HUES64 (cell line): ENCODE results near the gene CTU2.
A peak's percentile ranks its signal among the peaks of the same experiment; 100 is the strongest.

Experiments
- H3K27ac ChIP-seq: 2 replicates; pipeline ENCODE4 v1.7.0; 2013; ENCODE audit warnings: low read depth, low read length, inconsistent platforms
- H3K27me3 ChIP-seq: 2 replicates; pipeline ENCODE4 v1.6.1; 2013; ENCODE audit warnings: mild to moderate bottlenecking, low read length; ENCODE audit not compliant: insufficient read depth
- H3K36me3 ChIP-seq: 2 replicates; pipeline ENCODE4 v1.6.1; 2013; ENCODE audit warnings: mild to moderate bottlenecking, low read length; ENCODE audit not compliant: insufficient read depth
- H3K4me1 ChIP-seq: 2 replicates; pipeline ENCODE4 v1.6.1; 2013; ENCODE audit warnings: mild to moderate bottlenecking, low read length, moderate library complexity; ENCODE audit not compliant: insufficient read depth
- H3K4me3 ChIP-seq: 2 replicates; pipeline ENCODE4 v1.5.1; 2013; ENCODE audit warnings: mild to moderate bottlenecking, low read length, moderate library complexity
- H3K9ac ChIP-seq: 2 replicates; pipeline ENCODE4 v1.6.1; 2013; ENCODE audit warnings: mild to moderate bottlenecking, low read depth, low read length
- H3K9me3 ChIP-seq: 2 replicates; pipeline ENCODE4 v1.6.1; 2013; ENCODE audit warnings: low read depth, low read length; ENCODE audit not compliant: insufficient read depth
- WGBS: fragments of 150-250, 120-280 bp; methylation state at CpG from one replicate; pipeline ENCODE4 v1.1.7; 2013; ENCODE audit warnings: missing lambda C conversion rate; 5-methylcytosine and 5-hydroxymethylcytosine counted together

CTU2 gene

DNA sequence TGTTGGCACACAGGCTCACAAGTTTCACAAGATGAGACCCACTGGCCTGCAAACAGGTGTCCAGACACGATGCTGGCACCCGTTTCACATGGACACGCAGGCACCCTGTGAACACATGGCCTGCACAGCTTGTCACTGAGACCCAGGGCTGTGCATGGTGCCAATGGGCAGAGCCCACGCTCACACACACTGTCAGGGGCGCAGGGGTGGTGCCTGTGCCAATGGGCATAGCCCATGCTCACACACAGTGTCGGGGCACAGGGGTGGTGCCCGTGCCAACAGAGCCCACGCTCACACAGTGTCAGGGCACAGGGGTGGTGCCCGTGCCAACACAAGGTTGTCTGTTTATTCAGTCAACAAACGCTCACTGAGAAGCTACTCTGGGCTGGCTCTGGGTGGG, 29.3 kb downstream of the CTU2 start:
- H3K27ac ChIP-seq: no peak overlapping the region
- H3K4me3 ChIP-seq: no peak overlapping the region
- peaks cover 9% of the 10 kb centered on the region; the same call in 1 of the 2 replicates for H3K36me3 ChIP-seq
- no peaks in the 10 kb centered on the region for H3K4me1 ChIP-seq
- WGBS: 93% methylated on average over 10 of the region's 10 CpGs
- no peak overlapping the region for H3K9ac ChIP-seq
- no peaks in the 10 kb centered on the region for H3K27me3 ChIP-seq
- no peaks in the 10 kb centered on the region for H3K9me3 ChIP-seq

- H3K9ac ChIP-seq: no peak overlapping the region
- H3K36me3 ChIP-seq: peaks cover 14% of the 10 kb centered on the region; the same call in 1 of the 2 replicates
- 95% methylated on average over 21 of the region's 21 CpGs for WGBS
Observed at GRCh38 chr16:88736088-88736487, 29.8 kb downstream of the CTU2 start.

DNA sequence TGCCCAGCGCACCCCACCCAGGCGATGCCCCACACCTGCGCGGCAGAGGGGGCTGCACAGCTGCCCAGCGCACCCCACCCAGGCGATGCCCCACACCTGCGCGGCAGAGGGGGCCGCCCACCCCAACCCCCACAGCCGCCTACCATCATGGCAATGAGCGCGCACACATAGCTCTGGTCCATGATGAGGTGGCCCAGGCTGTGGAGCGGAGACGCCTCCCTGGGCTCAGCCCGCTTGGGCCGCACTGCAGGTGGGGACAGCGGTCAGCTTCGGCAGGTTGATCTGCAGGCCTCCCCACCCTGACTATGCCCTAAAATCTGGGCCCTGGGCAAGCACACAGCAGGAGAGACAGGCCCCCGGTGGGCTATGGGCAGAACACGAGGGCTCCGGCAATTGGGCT, 30.2 kb downstream of the CTU2 start:
- Histone ChIP-seq H3K9me3 (no peaks in the 10 kb centered on the region), H3K36me3 (peaks cover 17% of the 10 kb centered on the region; the same call in 1 of the 2 replicates), H3K4me3 (no peak overlapping the region), H3K27me3 (no peaks in the 10 kb centered on the region), H3K27ac (no peak overlapping the region), H3K9ac (no peak overlapping the region), H3K4me1 (no peaks in the 10 kb centered on the region)
- 96% methylated on average over 21 of the region's 21 CpGs for WGBS

More at GRCh38 chr16:88736088-88736487, 29.8 kb downstream of the CTU2 start:
- no peaks in the 10 kb centered on the region for H3K27me3 ChIP-seq
- no peak overlapping the region for H3K27ac ChIP-seq
- no peaks in the 10 kb centered on the region for H3K9me3 ChIP-seq
- H3K4me1 ChIP-seq: no peaks in the 10 kb centered on the region
- H3K4me3 ChIP-seq: no peak overlapping the region

DNA sequence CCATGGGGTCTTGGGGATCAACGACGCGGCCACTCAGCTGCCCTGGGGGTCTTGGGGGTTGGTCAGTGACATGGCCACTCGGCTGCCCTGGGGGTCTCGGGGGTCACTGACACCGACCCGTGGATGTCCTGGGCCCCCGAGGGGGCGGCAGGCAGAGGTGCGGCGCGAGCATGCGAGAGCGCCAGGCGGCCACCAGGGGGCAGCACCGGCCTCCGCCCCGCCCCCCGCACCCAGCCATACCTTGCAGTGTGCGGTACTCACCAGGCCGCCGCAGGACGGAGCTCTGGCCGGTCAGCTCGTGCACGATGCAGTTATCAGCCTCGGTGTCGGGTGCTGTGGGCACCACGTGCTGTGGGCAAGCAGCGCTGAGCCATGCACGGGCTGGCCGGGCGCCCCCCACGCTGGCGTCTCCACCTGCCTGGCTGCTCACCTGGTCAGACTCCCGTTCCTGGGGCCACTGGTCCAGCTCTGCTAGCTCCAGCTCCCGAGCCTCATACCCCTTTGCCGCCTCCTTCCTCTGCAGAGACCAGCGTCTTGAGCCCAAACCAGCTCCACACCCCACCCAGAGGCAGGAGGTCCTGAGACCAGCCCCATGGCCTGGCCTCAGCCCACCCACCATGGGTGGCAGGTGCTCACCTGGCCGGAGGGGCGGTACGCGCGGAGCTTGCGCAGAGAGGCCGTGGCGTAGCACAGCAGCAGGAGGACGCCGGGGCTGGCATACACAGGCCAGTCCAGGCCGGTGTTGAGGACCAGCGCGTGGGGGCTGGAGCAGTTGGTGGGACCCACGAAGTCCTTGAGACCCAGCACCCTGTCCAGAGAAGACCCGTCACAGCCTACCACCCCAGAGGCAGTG, 31.2 kb downstream of the CTU2 start:
- Histone ChIP-seq H3K9me3 (no peaks in the 10 kb centered on the region), H3K4me3 (0 out of 2 replicates have a peak overlapping the region, but pooled peaks have one; percentile 6), H3K27ac (no peak overlapping the region), H3K27me3 (no peaks in the 10 kb centered on the region), H3K4me1 (no peaks in the 10 kb centered on the region), H3K36me3 (peaks cover 17% of the 10 kb centered on the region; the same call in 1 of the 2 replicates), H3K9ac (peak overlapping the region; percentile 19; the same call in 1 of the 2 replicates)
- WGBS: 43% methylated on average over 54 of the region's 54 CpGs

DNA sequence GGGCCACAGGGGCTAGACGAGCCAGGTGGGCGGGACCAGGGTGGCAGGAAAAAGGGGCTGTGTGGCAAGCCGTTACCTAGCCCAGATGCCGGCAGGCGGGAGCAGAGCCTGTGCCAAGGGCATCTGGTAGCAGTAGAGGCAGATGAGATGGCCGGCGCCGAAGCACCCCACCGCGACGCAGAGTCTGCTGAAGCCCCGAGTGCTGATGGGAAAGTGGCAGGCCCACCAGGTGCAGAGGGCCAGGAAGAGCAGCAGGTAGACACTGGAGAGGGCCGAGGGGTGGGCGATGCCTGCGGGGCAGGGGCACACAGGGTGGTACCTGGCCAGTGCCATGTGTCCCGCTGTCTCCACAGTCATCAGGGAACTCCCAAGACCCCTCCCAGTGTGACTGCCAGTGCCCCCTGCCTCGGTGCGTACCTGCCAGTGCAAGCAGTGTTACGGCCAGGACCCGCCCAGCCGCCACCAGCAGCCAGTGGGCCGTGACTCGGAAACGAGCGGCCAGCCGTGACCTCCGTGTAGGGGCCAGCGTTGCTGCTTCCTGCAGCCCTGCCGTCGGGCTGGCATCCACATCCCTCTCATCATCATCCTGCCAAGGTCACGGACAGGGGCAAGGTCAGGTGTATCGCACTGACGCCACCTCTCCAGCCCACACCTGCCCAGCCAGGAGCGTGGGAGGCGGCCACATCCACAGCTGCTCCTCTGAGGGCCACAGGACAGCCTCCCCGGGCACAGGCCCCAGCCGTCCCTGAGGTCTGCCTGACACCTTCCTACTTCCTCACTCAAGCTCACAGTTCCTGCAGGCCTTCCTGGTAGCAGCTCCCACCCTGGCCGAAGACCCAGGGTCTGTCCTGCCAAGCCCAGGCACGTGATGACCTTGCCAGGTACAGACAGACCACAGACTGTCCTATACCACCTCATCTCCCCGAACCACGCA, 32.1 kb downstream of the CTU2 start:
- Histone ChIP-seq H3K9me3 (no peaks in the 10 kb centered on the region), H3K36me3 (peaks cover 17% of the 10 kb centered on the region; the same call in 1 of the 2 replicates), H3K27ac (no peak overlapping the region), H3K9ac (no peak overlapping the region; the same call in 1 of the 2 replicates), H3K4me3 (no peak overlapping the region), H3K4me1 (no peaks in the 10 kb centered on the region), H3K27me3 (no peaks in the 10 kb centered on the region)
- 92% methylated on average over 41 of the region's 41 CpGs for WGBS

GRCh38 chr16:88739139-88739976, 33.1 kb downstream of the CTU2 start:
- Histone ChIP-seq H3K4me3 (no peak overlapping the region), H3K9me3 (no peaks in the 10 kb centered on the region), H3K9ac (no peak overlapping the region; the same call in 1 of the 2 replicates), H3K27ac (no peak overlapping the region), H3K36me3 (peaks cover 17% of the 10 kb centered on the region; the same call in 1 of the 2 replicates), H3K27me3 (no peaks in the 10 kb centered on the region), H3K4me1 (no peaks in the 10 kb centered on the region)
- 91% methylated on average over 22 of the region's 22 CpGs for WGBS

GRCh38 chr16:88739977-88740726, 33.8 kb downstream of the CTU2 start:
- Histone ChIP-seq H3K4me1 (0 out of 2 replicates have a peak, but pooled peaks cover 2% of the 10 kb centered on the region), H3K27ac (no peak overlapping the region), H3K36me3 (peaks cover 17% of the 10 kb centered on the region; the same call in 1 of the 2 replicates), H3K9me3 (no peaks in the 10 kb centered on the region), H3K9ac (no peak overlapping the region), H3K4me3 (no peak overlapping the region), H3K27me3 (no peaks in the 10 kb centered on the region)
- 95% methylated on average over 33 of the region's 33 CpGs for WGBS

DNA sequence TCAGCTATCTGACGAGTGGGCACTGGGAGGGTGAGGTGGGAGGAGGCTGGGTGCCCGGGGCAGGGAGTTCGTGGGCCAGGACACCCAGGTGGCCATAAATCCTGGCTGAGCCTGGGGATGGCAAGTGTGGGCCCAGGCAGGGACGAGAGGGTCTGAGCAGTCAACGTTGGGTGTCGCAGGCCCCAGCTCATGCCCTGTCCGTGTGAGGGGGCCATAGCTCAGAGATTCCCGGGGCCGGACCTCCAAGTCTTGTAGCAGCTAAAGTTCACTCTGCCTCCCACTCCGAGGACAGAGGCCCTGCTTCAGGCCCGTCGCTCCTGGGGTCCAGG, 34.4 kb downstream of the CTU2 start:
- Histone ChIP-seq H3K27ac (no peak overlapping the region), H3K36me3 (peaks cover 12% of the 10 kb centered on the region; the same call in 1 of the 2 replicates)

GRCh38 chr16:88741368-88741767, 35.1 kb downstream of the CTU2 start:
- H3K27ac ChIP-seq: no peak overlapping the region
- no peak overlapping the region for H3K9ac ChIP-seq
- H3K36me3 ChIP-seq: 0 out of 2 replicates have a peak, but pooled peaks cover 9% of the 10 kb centered on the region
- no peaks in the 10 kb centered on the region for H3K27me3 ChIP-seq
- H3K9me3 ChIP-seq: no peaks in the 10 kb centered on the region
- H3K4me3 ChIP-seq: no peak overlapping the region
- 93% methylated on average over 16 of the region's 17 CpGs for WGBS
- 0 out of 2 replicates have a peak, but pooled peaks cover 4% of the 10 kb centered on the region for H3K4me1 ChIP-seq

More for the DNA sequence above, 34.4 kb downstream of the CTU2 start:
- Histone ChIP-seq H3K9ac (no peak overlapping the region), H3K9me3 (no peaks in the 10 kb centered on the region), H3K4me3 (no peak overlapping the region), H3K27me3 (no peaks in the 10 kb centered on the region), H3K4me1 (0 out of 2 replicates have a peak, but pooled peaks cover 4% of the 10 kb centered on the region)
- WGBS: 90% methylated on average over 12 of the region's 12 CpGs
